ENCODE data around the gene OCIAD2. TPM values are rescaled to one million over a fixed set of nuclear protein-coding genes. Genes with fewer than 3 reads are reported as not detected.
"Not testable (repeated sequence)": the region's sequence is repeated elsewhere in the genome, so short reads cannot be mapped to it uniquely, and the experiment has no call there.

OCIAD2 gene
- polyA plus RNA-seq, 2 donors: 39.8 to 40.2 TPM

- H3K9me3 ChIP-seq (ENCODE audit: control insufficient read depth in 2 of 2, insufficient read depth in 1 of 2, low read depth in 1 of 2, low read length in 1 of 2); H3K27me3 ChIP-seq (ENCODE audit: control insufficient read depth in 1 of 2, insufficient read depth in 2 of 2, low read length in 2 of 2); H3K4me1 ChIP-seq (ENCODE audit: control insufficient read depth in 2 of 2, insufficient read depth in 2 of 2, low read length in 1 of 2); H3K36me3 ChIP-seq (ENCODE audit: control insufficient read depth in 2 of 2, insufficient read depth in 2 of 2, low read length in 1 of 2); H3K4me3 ChIP-seq (ENCODE audit: low read depth in 1 of 2, low read length in 2 of 2); H3K27ac ChIP-seq (ENCODE audit: low read depth in 2 of 2, low read length in 1 of 2): not testable (repeated sequence)
- 97 to 98% methylated on average over 4 of the region's 4 CpGs for WGBS, 2 donors
Observed at GRCh38 chr4:48864696-48865095, 41.9 kb downstream of the OCIAD2 start.

- H3K4me1 ChIP-seq (ENCODE audit: control insufficient read depth in 2 of 2, insufficient read depth in 2 of 2, low read length in 1 of 2): no peaks in the 10 kb centered on the region
- H3K27me3 ChIP-seq (ENCODE audit: control insufficient read depth in 1 of 2, insufficient read depth in 2 of 2, low read length in 2 of 2): no peaks in the 10 kb centered on the region
- no peak overlapping the region for H3K27ac ChIP-seq (ENCODE audit: low read depth in 2 of 2, low read length in 1 of 2)
- H3K4me3 ChIP-seq (ENCODE audit: low read depth in 1 of 2, low read length in 2 of 2): no peak overlapping the region
- WGBS, 2 donors: 90% methylated on average over 4 of the region's 4 CpGs
- no peaks in the 10 kb centered on the region for H3K9me3 ChIP-seq (ENCODE audit: control insufficient read depth in 2 of 2, insufficient read depth in 1 of 2, low read depth in 1 of 2, low read length in 1 of 2)
- no peaks in the 10 kb centered on the region for H3K36me3 ChIP-seq (ENCODE audit: control insufficient read depth in 2 of 2, insufficient read depth in 2 of 2, low read length in 1 of 2)
Observed at GRCh38 chr4:48863728-48864127, 42.8 kb downstream of the OCIAD2 start.

- whole genome bisulfite sequencing, 2 donors: 66 to 76% methylated on average over 1 of the region's 1 CpG
- H3K4me1 ChIP-seq (ENCODE audit: control insufficient read depth in 2 of 2, insufficient read depth in 2 of 2, low read length in 1 of 2): no peaks in the 10 kb centered on the region
Observed at GRCh38 chr4:48862661-48863060, 43.9 kb downstream of the OCIAD2 start.

GRCh38 chr4:48862038-48862437 is 44.5 kb downstream of the OCIAD2 start:
- H3K9me3 ChIP-seq (ENCODE audit: control insufficient read depth in 2 of 2, insufficient read depth in 1 of 2, low read depth in 1 of 2, low read length in 1 of 2): no peaks in the 10 kb centered on the region
- H3K27me3 ChIP-seq (ENCODE audit: control insufficient read depth in 1 of 2, insufficient read depth in 2 of 2, low read length in 2 of 2): no peaks in the 10 kb centered on the region
- 89 to 90% methylated on average over 3 of the region's 3 CpGs for WGBS, 2 donors
- H3K4me1 ChIP-seq (ENCODE audit: control insufficient read depth in 2 of 2, insufficient read depth in 2 of 2, low read length in 1 of 2): no peaks in the 10 kb centered on the region
- H3K4me3 ChIP-seq (ENCODE audit: low read depth in 1 of 2, low read length in 2 of 2): no peak overlapping the region
- no peak overlapping the region for H3K27ac ChIP-seq (ENCODE audit: low read depth in 2 of 2, low read length in 1 of 2)
- no peaks in the 10 kb centered on the region for H3K36me3 ChIP-seq (ENCODE audit: control insufficient read depth in 2 of 2, insufficient read depth in 2 of 2, low read length in 1 of 2)

More at GRCh38 chr4:48862661-48863060, 43.9 kb downstream of the OCIAD2 start:
- Histone ChIP-seq H3K4me3 (ENCODE audit: low read depth in 1 of 2, low read length in 2 of 2) (no peak overlapping the region), H3K27ac (ENCODE audit: low read depth in 2 of 2, low read length in 1 of 2) (no peak overlapping the region), H3K9me3 (ENCODE audit: control insufficient read depth in 2 of 2, insufficient read depth in 1 of 2, low read depth in 1 of 2, low read length in 1 of 2) (no peaks in the 10 kb centered on the region), H3K27me3 (ENCODE audit: control insufficient read depth in 1 of 2, insufficient read depth in 2 of 2, low read length in 2 of 2) (no peaks in the 10 kb centered on the region), H3K36me3 (ENCODE audit: control insufficient read depth in 2 of 2, insufficient read depth in 2 of 2, low read length in 1 of 2) (no peaks in the 10 kb centered on the region)

GRCh38 chr4:48858130-48858529 is 48.4 kb downstream of the OCIAD2 start:
- H3K27me3 ChIP-seq (ENCODE audit: control insufficient read depth in 1 of 2, insufficient read depth in 2 of 2, low read length in 2 of 2): no peaks in the 10 kb centered on the region
- no peak overlapping the region for H3K4me3 ChIP-seq (ENCODE audit: low read depth in 1 of 2, low read length in 2 of 2)
- no peak overlapping the region for H3K27ac ChIP-seq (ENCODE audit: low read depth in 2 of 2, low read length in 1 of 2)
- no peaks in the 10 kb centered on the region for H3K4me1 ChIP-seq (ENCODE audit: control insufficient read depth in 2 of 2, insufficient read depth in 2 of 2, low read length in 1 of 2)
- WGBS, 2 donors: 90 to 92% methylated on average over 7 of the region's 7 CpGs
- H3K9me3 ChIP-seq (ENCODE audit: control insufficient read depth in 2 of 2, insufficient read depth in 1 of 2, low read depth in 1 of 2, low read length in 1 of 2): no peaks in the 10 kb centered on the region
- peaks cover 0 to 4% of the 10 kb centered on the region in 2 donors for H3K36me3 ChIP-seq (ENCODE audit: control insufficient read depth in 2 of 2, insufficient read depth in 2 of 2, low read length in 1 of 2)

- no peak overlapping the region for H3K27ac ChIP-seq (ENCODE audit: low read depth in 2 of 2, low read length in 1 of 2)
- peaks cover 0 to 4% of the 10 kb centered on the region in 2 donors for H3K36me3 ChIP-seq (ENCODE audit: control insufficient read depth in 2 of 2, insufficient read depth in 2 of 2, low read length in 1 of 2)
- H3K27me3 ChIP-seq (ENCODE audit: control insufficient read depth in 1 of 2, insufficient read depth in 2 of 2, low read length in 2 of 2): no peaks in the 10 kb centered on the region
- WGBS, 2 donors: 80 to 84% methylated on average over 2 of the region's 2 CpGs
- no peak overlapping the region for H3K4me3 ChIP-seq (ENCODE audit: low read depth in 1 of 2, low read length in 2 of 2)
- H3K4me1 ChIP-seq (ENCODE audit: control insufficient read depth in 2 of 2, insufficient read depth in 2 of 2, low read length in 1 of 2): no peaks in the 10 kb centered on the region
- H3K9me3 ChIP-seq (ENCODE audit: control insufficient read depth in 2 of 2, insufficient read depth in 1 of 2, low read depth in 1 of 2, low read length in 1 of 2): no peaks in the 10 kb centered on the region
Observed at GRCh38 chr4:48854982-48855381, 51.6 kb downstream of the OCIAD2 start.

GRCh38 chr4:48854395-48854683 is 52.2 kb downstream of the OCIAD2 start:
- H3K4me3 ChIP-seq (ENCODE audit: low read depth in 1 of 2, low read length in 2 of 2): no peak overlapping the region
- H3K36me3 ChIP-seq (ENCODE audit: control insufficient read depth in 2 of 2, insufficient read depth in 2 of 2, low read length in 1 of 2): peaks cover 0 to 4% of the 10 kb centered on the region in 2 donors
- no peak overlapping the region for H3K27ac ChIP-seq (ENCODE audit: low read depth in 2 of 2, low read length in 1 of 2)
- no peaks in the 10 kb centered on the region for H3K9me3 ChIP-seq (ENCODE audit: control insufficient read depth in 2 of 2, insufficient read depth in 1 of 2, low read depth in 1 of 2, low read length in 1 of 2)
- no peaks in the 10 kb centered on the region for H3K27me3 ChIP-seq (ENCODE audit: control insufficient read depth in 1 of 2, insufficient read depth in 2 of 2, low read length in 2 of 2)
- WGBS, 2 donors: 94 to 100% methylated on average over 1 of the region's 1 CpG
- H3K4me1 ChIP-seq (ENCODE audit: control insufficient read depth in 2 of 2, insufficient read depth in 2 of 2, low read length in 1 of 2): no peaks in the 10 kb centered on the region

- Histone ChIP-seq H3K27ac (ENCODE audit: low read depth in 2 of 2, low read length in 1 of 2) (no peak overlapping the region), H3K27me3 (ENCODE audit: control insufficient read depth in 1 of 2, insufficient read depth in 2 of 2, low read length in 2 of 2) (no peaks in the 10 kb centered on the region), H3K9me3 (ENCODE audit: control insufficient read depth in 2 of 2, insufficient read depth in 1 of 2, low read depth in 1 of 2, low read length in 1 of 2) (no peaks in the 10 kb centered on the region), H3K4me3 (ENCODE audit: low read depth in 1 of 2, low read length in 2 of 2) (no peak overlapping the region), H3K36me3 (ENCODE audit: control insufficient read depth in 2 of 2, insufficient read depth in 2 of 2, low read length in 1 of 2) (peaks cover 0 to 4% of the 10 kb centered on the region in 2 donors), H3K4me1 (ENCODE audit: control insufficient read depth in 2 of 2, insufficient read depth in 2 of 2, low read length in 1 of 2) (no peaks in the 10 kb centered on the region)
- WGBS, 2 donors: 95 to 97% methylated on average over 4 of the region's 4 CpGs
Observed at GRCh38 chr4:48853604-48854394, 52.8 kb downstream of the OCIAD2 start.

- H3K27ac ChIP-seq (ENCODE audit: low read depth in 2 of 2, low read length in 1 of 2): no peak overlapping the region
- H3K4me1 ChIP-seq (ENCODE audit: control insufficient read depth in 2 of 2, insufficient read depth in 2 of 2, low read length in 1 of 2): no peaks in the 10 kb centered on the region
- no peaks in the 10 kb centered on the region for H3K27me3 ChIP-seq (ENCODE audit: control insufficient read depth in 1 of 2, insufficient read depth in 2 of 2, low read length in 2 of 2)
- H3K36me3 ChIP-seq (ENCODE audit: control insufficient read depth in 2 of 2, insufficient read depth in 2 of 2, low read length in 1 of 2): peaks cover 0 to 4% of the 10 kb centered on the region in 2 donors
- no peak overlapping the region for H3K4me3 ChIP-seq (ENCODE audit: low read depth in 1 of 2, low read length in 2 of 2)
- no peaks in the 10 kb centered on the region for H3K9me3 ChIP-seq (ENCODE audit: control insufficient read depth in 2 of 2, insufficient read depth in 1 of 2, low read depth in 1 of 2, low read length in 1 of 2)
- WGBS, 2 donors: 71 to 76% methylated on average over 1 of the region's 1 CpG
Observed at GRCh38 chr4:48851651-48852050, 54.9 kb downstream of the OCIAD2 start.

GRCh38 chr4:48848799-48849198 is 57.8 kb downstream of the OCIAD2 start:
- not testable (repeated sequence) for H3K36me3 ChIP-seq (ENCODE audit: control insufficient read depth in 2 of 2, insufficient read depth in 2 of 2, low read length in 1 of 2); H3K27me3 ChIP-seq (ENCODE audit: control insufficient read depth in 1 of 2, insufficient read depth in 2 of 2, low read length in 2 of 2); H3K4me3 ChIP-seq (ENCODE audit: low read depth in 1 of 2, low read length in 2 of 2); H3K9me3 ChIP-seq (ENCODE audit: control insufficient read depth in 2 of 2, insufficient read depth in 1 of 2, low read depth in 1 of 2, low read length in 1 of 2); H3K4me1 ChIP-seq (ENCODE audit: control insufficient read depth in 2 of 2, insufficient read depth in 2 of 2, low read length in 1 of 2); H3K27ac ChIP-seq (ENCODE audit: low read depth in 2 of 2, low read length in 1 of 2)
- 98 to 99% methylated on average over 6 of the region's 6 CpGs for WGBS, 2 donors

All from esophagus (tissue), 2 donors.